HepG2 (cell line): ENCODE results near the gene GMCL2. TPM values are rescaled to one million over a fixed set of nuclear protein-coding genes. Genes with fewer than 3 reads are reported as not detected.
"Not testable (repeated sequence)": the region's sequence is repeated elsewhere in the genome, so short reads cannot be mapped to it uniquely, and the experiment has no call there.

Experiments used
- ATAC-seq: fragments of 200-7000 bp; cut with Tn5 transposase; 3 replicates; pipeline ENCODE4 v1.9.1; 2020; ENCODE audit warnings: mild to moderate bottlenecking, moderate library complexity
- BruUV-seq: library from RNA; stranded (reverse); fragments of 400-500 nt; replicated peaks from 2 replicates; lab custom pipeline; 2021; lab: Mats Ljungman, UMichigan
- CTCF ChIA-PET: fragments of 300-600 bp; formaldehyde crosslinking; extraction: SDS; loops from one replicate; lab custom pipeline; 2021; ENCODE audit warnings: low total read pairs, inconsistent platforms, low intra/inter-chr PET ratio; lab: Yijun Ruan, JAX
- POLR2A ChIA-PET: fragments of 350-600 bp; sonication (Branson Sonifier 250); formaldehyde crosslinking; loops from one replicate; lab custom pipeline; 2020; ENCODE audit warnings: antibody characterized with exemption, inconsistent platforms; lab: Yijun Ruan, JAX
- DNase-seq: peaks from one replicate; pipeline ENCODE4 v3.0.0-alpha.2; 2015; ENCODE audit warnings: low spot score
- FAIRE-seq: peaks from 3 replicates; lab custom pipeline; 2011; peaks lifted over from hg19 to GRCh38; lab: Jason Lieb, UNC
- H2AFZ ChIP-seq: one replicate; pipeline ENCODE4 v1.6.1; 2011; ENCODE audit warnings: low read length, inconsistent platforms
- H3K27ac ChIP-seq: fragments of 300-600 bp; 3 replicates; pipeline ENCODE4 v1.8.0; 2011; ENCODE audit warnings: mixed run types, mild to moderate bottlenecking, mixed read lengths, low read length, inconsistent platforms; ENCODE audit not compliant: insufficient read depth; ENCODE audit errors: extremely low read length
- H3K27me3 ChIP-seq, 2 experiments: fragments of 200-600 bp in 1 of 2; 2 replicates in 1 of 2; 3 replicates in 1 of 2; pipeline versions ENCODE4 v1.6.0 to v1.8.0; 2011; ENCODE audit warnings: low read length in 2 of 2, mild to moderate bottlenecking in 2 of 2, moderate library complexity in 2 of 2, inconsistent platforms in 1 of 2; ENCODE audit not compliant: insufficient read depth in 2 of 2, control insufficient read depth in 1 of 2
- H3K36me3 ChIP-seq, 2 experiments: fragments of 200-600 bp in 1 of 2; replicated peaks in 1 of 2; 2 replicates in 1 of 2; 3 replicates in 1 of 2; pipeline versions ENCODE4 v1.5.1 to v1.8.0; 2011; ENCODE audit warnings: low read length in 2 of 2, inconsistent platforms in 1 of 2; ENCODE audit not compliant: insufficient read depth in 2 of 2, control insufficient read depth in 1 of 2
- H3K4me1 ChIP-seq: 2 replicates; pipeline ENCODE4 v1.5.1; 2012; ENCODE audit warnings: low read length, inconsistent platforms; ENCODE audit not compliant: insufficient read depth
- H3K4me2 ChIP-seq: 2 replicates; pipeline ENCODE4 v1.6.0; 2011; ENCODE audit warnings: low read depth, low read length, inconsistent platforms
- H3K4me3 ChIP-seq, 3 experiments: fragments of 200-600 bp in 1 of 3; sonication (generic), shearing (Covaris generic) in 1 of 3; replicated peaks in 1 of 3; 2 replicates each; pipeline ENCODE4 v1.5.1; 2011 to 2016; ENCODE audit warnings: low read length in 3 of 3, inconsistent platforms in 2 of 3, low read depth in 2 of 3, mild to moderate bottlenecking in 2 of 3, control low read depth in 1 of 3, mixed read lengths in 1 of 3; ENCODE audit not compliant: insufficient read depth in 1 of 3
- H3K79me2 ChIP-seq: one replicate; pipeline ENCODE4 v1.6.1; 2011; ENCODE audit warnings: low read length, inconsistent platforms; ENCODE audit not compliant: insufficient read depth
- H3K9ac ChIP-seq: 2 replicates; pipeline ENCODE4 v1.6.0; 2011; ENCODE audit warnings: mild to moderate bottlenecking, low read depth, low read length, inconsistent platforms; ENCODE audit not compliant: insufficient read depth
- H3K9me3 ChIP-seq: 2 replicates; pipeline ENCODE4 v1.5.1; 2012; ENCODE audit warnings: mild to moderate bottlenecking, low read length
- H4K20me1 ChIP-seq: 2 replicates; pipeline ENCODE4 v1.6.0; 2011; ENCODE audit warnings: inconsistent platforms, mild to moderate bottlenecking, low read length, moderate library complexity; ENCODE audit not compliant: insufficient read depth
- ATF1 ChIP-seq: IDR thresholded peaks from 2 replicates; pipeline ENCODE4 v1.6.1; 2016; ENCODE audit warnings: mild to moderate bottlenecking, control low read depth
- JDP2 ChIP-seq: sonication (generic); formaldehyde crosslinking; IDR thresholded peaks from 2 replicates; pipeline ENCODE4 v1.8.1; 2022; ENCODE audit warnings: missing genetic modification reagents, borderline replicate concordance
- NCOA5 ChIP-seq: sonication (generic); formaldehyde crosslinking; IDR thresholded peaks from 2 replicates; pipeline ENCODE4 v1.4.0; 2020; ENCODE audit warnings: missing genetic modification reagents
- THAP8 ChIP-seq: sonication (generic); formaldehyde crosslinking; IDR thresholded peaks from 2 replicates; pipeline ENCODE4 v1.5.1; 2020; ENCODE audit warnings: missing genetic modification reagents, mild to moderate bottlenecking, borderline replicate concordance
- ZBTB39 ChIP-seq: sonication (generic); formaldehyde crosslinking; IDR thresholded peaks from 2 replicates; pipeline ENCODE4 v1.5.0; 2020; ENCODE audit warnings: missing genetic modification reagents
- ZNF180 ChIP-seq: sonication (generic); formaldehyde crosslinking; IDR thresholded peaks from 2 replicates; pipeline ENCODE4 v1.4.0; 2020; ENCODE audit warnings: low read depth, missing genetic modification reagents, borderline replicate concordance
- ZNF263 ChIP-seq: sonication (generic); formaldehyde crosslinking; IDR thresholded peaks from 2 replicates; pipeline ENCODE4 v1.4.0; 2020; ENCODE audit warnings: missing genetic modification reagents
- WGBS: methylation state at CpG from one replicate; pipeline ENCODE4 v1.1.6; 2017; ENCODE audit warnings: low lambda C conversion rate; 5-methylcytosine and 5-hydroxymethylcytosine counted together
- in situ Hi-C: cut with HindIII; loops from 2 replicates; pipeline ENCODE4 v1.10.0; 2017; ENCODE audit warnings: low pct_unique_long_range_greater_than_20kb; ENCODE audit not compliant: extremely low pct_ligation_motif_present
- intact Hi-C: fragments of 100-400 bp; cut with micrococcal nuclease; formaldehyde crosslinking; loops from one replicate; pipeline ENCODE4 v1.10.0; 2022; ENCODE audit not compliant: unreplicated experiment
- polyA plus RNA-seq, 8 experiments: library from polyadenylated mRNA; depleted of rRNA in 3 of 8; stranded (reverse) in 7 of 8; unstranded in 1 of 8; fragments of >200 nt; fragmentation: Illumina TruSeq in 4 of 8; extraction: Trizol in 4 of 8; gene quantifications; 2 replicates each; pipeline versions ENCODE4 v1.2.1 to v1.2.3, GENCODE V29; 2011 to 2016; ENCODE audit warnings: low read depth in 4 of 8, missing spikeins in 1 of 8, mixed read lengths in 1 of 8; ENCODE audit not compliant: insufficient read depth in 1 of 8
- total RNA-seq, 5 experiments: library from RNA; depleted of rRNA; stranded (reverse); fragments of >200 nt; fragmentation: Illumina TruSeq; extraction: Trizol; gene quantifications; 2 replicates each; pipeline ENCODE4 v1.2.3, GENCODE V29; 2016; ENCODE audit warnings: low read depth in 1 of 5

The GMCL2 gene
- total and polyA plus RNA-seq, 2 of the 13 experiments (the other 11 are each of a cell fraction or from before 2014, with no cell fraction given), result 0.03 TPM; not detected in 1

GRCh38 chr5:178198706-178199105 is 11.5 kb upstream of the GMCL2 start:
- H3K27ac ChIP-seq, result no peak overlapping the region
- H3K4me1 ChIP-seq, result peaks cover 24% of the 10 kb centered on the region
- no peaks in the 10 kb centered on the region for H3K79me2 ChIP-seq
- H3K9ac ChIP-seq, result no peak overlapping the region
- H3K36me3 ChIP-seq, result no peaks in the 10 kb centered on the region
- BruUV-seq, result no TSS peak
- intact Hi-C loops, result no loop called here
- FAIRE-seq, result no peak
- no peak overlapping the region for H3K4me3 ChIP-seq
- DNase-seq, result no peak
- in situ Hi-C loops, result no loop called here
- ATAC-seq, result no peak
- CTCF ChIA-PET, result no interaction called here
- H4K20me1 ChIP-seq, result no peaks in the 10 kb centered on the region
- H3K27me3 ChIP-seq, result peaks cover 0 to 22% of the 10 kb centered on the region in 2 experiments; a peak in 3 of 5 replicates
- TF ChIP-seq ZBTB39 (CRISPR knock-in tag), result no peak
- TF ChIP-seq ATF1, result no peak
- no peak for TF ChIP-seq NCOA5 (CRISPR knock-in tag)
- TF ChIP-seq ZNF263 (CRISPR knock-in tag), result peak; percentile 26; the same call in 1 of the 2 replicates
- no peak for TF ChIP-seq ZNF180 (CRISPR knock-in tag)
- TF ChIP-seq JDP2, result no peak
- no peak for TF ChIP-seq THAP8
- H3K9me3 ChIP-seq, result no peaks in the 10 kb centered on the region
- POLR2A ChIA-PET, result no interaction called here
- 50% methylated on average over 5 of the region's 11 CpGs for WGBS
- H2AFZ ChIP-seq, result no peak overlapping the region
- H3K4me2 ChIP-seq, result no peak overlapping the region

- in situ Hi-C loops, POLR2A ChIA-PET, H4K20me1 ChIP-seq, FAIRE-seq, intact Hi-C loops, H3K9ac ChIP-seq, BruUV-seq, CTCF ChIA-PET, H3K36me3 ChIP-seq, H3K4me2 ChIP-seq, H3K27ac ChIP-seq, H3K79me2 ChIP-seq, H2AFZ ChIP-seq, ATAC-seq, H3K4me3 ChIP-seq, H3K9me3 ChIP-seq, DNase-seq: not testable (repeated sequence)
- Histone ChIP-seq H3K27me3 (peaks cover 0 to 25% of the 10 kb centered on the region in 2 experiments; a peak in 3 of 5 replicates), H3K4me1 (peaks cover 24% of the 10 kb centered on the region)
- 64% methylated on average over 9 of the region's 11 CpGs for WGBS
Measured at GRCh38 chr5:178198151-178198550, 11.0 kb upstream of the GMCL2 start.
